GM18498 (cell line): ENCODE results near the gene FGF10.

Source experiments
- ATAC-seq: cut with Tn5 transposase; IDR thresholded peaks from one replicate; pipeline ENCODE4 v1.9.1; 2021; ENCODE audit warnings: mild to moderate bottlenecking, moderate library complexity; ENCODE audit not compliant: unreplicated experiment

Gene FGF10

DNA sequence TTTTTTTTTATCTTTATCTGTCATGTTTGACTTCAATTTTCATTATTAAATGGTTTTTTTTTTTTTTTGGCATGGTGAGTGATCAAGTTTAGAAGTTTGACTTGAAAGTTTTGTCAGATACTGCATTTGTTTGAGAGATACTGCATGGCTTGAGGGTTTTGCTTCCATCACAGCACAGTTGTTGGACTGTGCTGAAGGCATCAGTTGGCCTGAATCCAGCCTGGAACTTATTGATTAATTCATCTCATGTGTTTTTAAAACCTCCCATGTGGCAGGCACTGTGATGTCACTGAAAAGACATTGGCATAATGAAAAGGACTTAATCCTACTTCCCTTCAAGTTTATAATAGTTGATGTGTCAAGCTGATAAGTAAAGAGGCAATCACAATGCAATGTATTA is 128.4 kb downstream of the FGF10 start:
- ATAC-seq = no peak

DNA sequence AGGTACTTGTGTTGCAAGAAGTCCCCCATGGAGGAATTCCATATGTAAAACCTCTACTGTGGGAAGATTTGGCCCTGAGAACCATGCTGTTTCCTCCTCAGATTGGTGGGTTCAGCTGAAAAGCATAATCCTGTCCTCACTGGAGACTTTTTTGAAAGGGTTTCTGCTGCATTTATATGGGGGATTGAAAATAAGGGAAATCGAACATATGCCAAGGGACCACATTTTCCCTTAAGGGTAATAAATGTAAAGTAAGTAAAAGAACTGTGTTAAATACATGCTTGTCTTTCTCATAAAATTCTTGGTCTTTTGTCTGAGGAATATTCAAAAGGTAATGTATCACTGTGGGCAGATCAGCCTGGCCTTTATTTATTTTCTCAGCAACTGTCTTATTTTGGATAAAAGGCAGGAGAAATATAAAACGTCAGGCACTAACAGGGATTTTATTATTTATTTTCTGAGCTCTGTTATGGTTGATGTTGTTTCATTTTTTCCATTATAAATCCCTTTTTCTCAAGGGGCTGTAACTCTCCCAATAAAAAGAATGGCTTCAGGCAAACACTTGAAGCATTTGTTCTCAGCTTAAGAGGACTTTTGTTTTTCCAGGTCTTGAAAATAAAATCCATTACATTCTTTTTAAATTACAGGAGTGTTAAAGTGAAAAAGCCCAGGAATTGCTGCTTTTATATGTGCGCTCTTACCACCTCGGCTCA is 131.4 kb downstream of the FGF10 start:
- ATAC-seq = no peak

GRCh38 chr5:44257221-44257620 is 132.0 kb downstream of the FGF10 start:
- no peak for ATAC-seq
